ENCODE data around the gene SERPINA5. TPM values are rescaled to one million over a fixed set of nuclear protein-coding genes. Genes with fewer than 3 reads are reported as not detected.

Gene SERPINA5
- total and polyA plus RNA-seq, 2 donors (not counting 1 experiment from before 2014, with no cell fraction given): not detected

DNA sequence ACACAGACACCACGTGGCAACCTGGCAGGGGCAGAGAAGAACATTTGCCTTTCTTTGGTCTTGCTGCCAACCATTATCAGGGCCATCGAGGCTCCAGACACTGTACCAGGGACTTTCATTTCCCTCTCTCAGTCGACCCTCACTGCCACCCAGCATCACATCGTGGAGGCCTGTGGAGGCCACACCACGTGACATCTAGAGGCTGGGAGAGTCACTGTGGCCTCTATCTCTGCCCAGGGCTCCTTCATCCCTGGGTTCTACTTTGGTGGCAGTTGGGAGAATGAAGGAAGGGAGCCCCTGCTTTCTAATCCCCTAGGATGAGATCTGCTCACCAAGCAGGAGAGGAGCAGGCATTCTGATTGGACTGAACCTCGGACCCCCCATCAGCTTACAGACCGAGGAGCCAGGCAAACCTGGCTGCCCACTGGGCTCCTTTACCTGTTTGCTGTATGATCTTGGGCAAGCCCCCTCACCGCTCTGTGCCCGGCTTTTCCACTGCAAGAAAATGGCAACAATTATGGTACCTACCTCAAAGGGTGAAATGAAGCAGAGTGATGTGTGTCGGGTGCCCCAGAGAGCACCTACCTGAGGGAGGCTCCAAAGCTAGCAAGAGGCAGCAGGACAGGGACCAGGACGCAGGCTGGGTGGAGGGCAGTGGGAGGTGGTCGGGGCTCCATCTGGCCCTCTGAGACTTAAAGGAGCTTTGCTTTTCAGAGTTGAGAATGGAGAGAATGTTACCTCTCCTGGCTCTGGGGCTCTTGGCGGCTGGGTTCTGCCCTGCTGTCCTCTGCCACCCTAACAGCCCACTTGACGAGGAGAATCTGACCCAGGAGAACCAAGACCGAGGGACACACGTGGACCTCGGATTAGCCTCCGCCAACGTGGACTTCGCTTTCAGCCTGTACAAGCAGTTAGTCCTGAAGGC, 32.8 kb downstream of the SERPINA5 start:
- Histone ChIP-seq H3K4me3 (ENCODE audit: control extremely low read depth in 1 of 5, extremely low read depth in 1 of 5, insufficient read depth in 1 of 5, low read depth in 2 of 5, low read length in 4 of 5) (no peak overlapping the region), H3K27me3 (replicated peaks in 1 of 4; ENCODE audit: control extremely low read depth in 1 of 4, control insufficient read depth in 3 of 4, insufficient read depth in 4 of 4, low read length in 3 of 4) (no peaks in the 10 kb centered on the region), H3K27ac (ENCODE audit: low read length in 2 of 2) (no peak overlapping the region), H3K4me2 (replicated peaks; ENCODE audit: low read depth, low read length, poor library complexity, severe bottlenecking) (no peak overlapping the region), H3K36me3 (replicated peaks in 1 of 2; ENCODE audit: control extremely low read depth in 1 of 2, control insufficient read depth in 1 of 2, extremely low read depth in 1 of 2, insufficient read depth in 2 of 2, low read length in 1 of 2) (no peaks in the 10 kb centered on the region), H3K9ac (ENCODE audit: low read length) (no peak overlapping the region), H4K20me1 (ENCODE audit: control insufficient read depth, insufficient read depth, low read length, poor library complexity, severe bottlenecking) (no peaks in the 10 kb centered on the region), H2AFZ (ENCODE audit: insufficient read depth, low read depth, low read length, poor library complexity, severe bottlenecking) (no peak overlapping the region), H3K79me2 (ENCODE audit: control insufficient read depth, insufficient read depth, low read length) (no peaks in the 10 kb centered on the region), H3K9me3 (ENCODE audit: control extremely low read depth in 1 of 3, control insufficient read depth in 2 of 3, insufficient read depth in 1 of 3, low read length in 2 of 3) (peaks cover 0 to 27% (median 15%) of the 10 kb centered on the region in 3 donors), H3K4me1 (ENCODE audit: control insufficient read depth in 2 of 2, insufficient read depth in 2 of 2, low read length in 2 of 2) (no peaks in the 10 kb centered on the region)
- Mint-ChIP-seq H3K4me3 (no peak overlapping the region), H3K27me3 (no peaks in the 10 kb centered on the region), H3K27ac (no peak overlapping the region), H3K9me3 (ENCODE audit: insufficient read depth) (peaks cover 6% of the 10 kb centered on the region), H3K4me1 (no peaks in the 10 kb centered on the region)
- intact Hi-C loops (cut with micrococcal nuclease): no loop called here
- ATAC-seq (ENCODE audit: low read depth) (no peak), DNase-seq (no peak)
- 86% methylated on average over 15 of the region's 20 CpGs for WGBS (ENCODE audit: insufficient coverage)
- ChIA-PET POLR2A (no interaction called here), CTCF (no interaction called here)
- no peak for TF ChIP-seq EZH2 (IDR thresholded peaks at IDR 0.05; ENCODE audit: borderline replicate concordance, insufficient read depth, low read depth, low read length, poor library complexity, severe bottlenecking)
- TF ChIP-seq, protein P1, sequence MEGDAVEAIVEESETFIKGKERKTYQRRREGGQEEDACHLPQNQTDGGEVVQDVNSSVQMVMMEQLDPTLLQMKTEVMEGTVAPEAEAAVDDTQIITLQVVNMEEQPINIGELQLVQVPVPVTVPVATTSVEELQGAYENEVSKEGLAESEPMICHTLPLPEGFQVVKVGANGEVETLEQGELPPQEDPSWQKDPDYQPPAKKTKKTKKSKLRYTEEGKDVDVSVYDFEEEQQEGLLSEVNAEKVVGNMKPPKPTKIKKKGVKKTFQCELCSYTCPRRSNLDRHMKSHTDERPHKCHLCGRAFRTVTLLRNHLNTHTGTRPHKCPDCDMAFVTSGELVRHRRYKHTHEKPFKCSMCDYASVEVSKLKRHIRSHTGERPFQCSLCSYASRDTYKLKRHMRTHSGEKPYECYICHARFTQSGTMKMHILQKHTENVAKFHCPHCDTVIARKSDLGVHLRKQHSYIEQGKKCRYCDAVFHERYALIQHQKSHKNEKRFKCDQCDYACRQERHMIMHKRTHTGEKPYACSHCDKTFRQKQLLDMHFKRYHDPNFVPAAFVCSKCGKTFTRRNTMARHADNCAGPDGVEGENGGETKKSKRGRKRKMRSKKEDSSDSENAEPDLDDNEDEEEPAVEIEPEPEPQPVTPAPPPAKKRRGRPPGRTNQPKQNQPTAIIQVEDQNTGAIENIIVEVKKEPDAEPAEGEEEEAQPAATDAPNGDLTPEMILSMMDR (IDR thresholded peaks at IDR 0.05): no peak

DNA sequence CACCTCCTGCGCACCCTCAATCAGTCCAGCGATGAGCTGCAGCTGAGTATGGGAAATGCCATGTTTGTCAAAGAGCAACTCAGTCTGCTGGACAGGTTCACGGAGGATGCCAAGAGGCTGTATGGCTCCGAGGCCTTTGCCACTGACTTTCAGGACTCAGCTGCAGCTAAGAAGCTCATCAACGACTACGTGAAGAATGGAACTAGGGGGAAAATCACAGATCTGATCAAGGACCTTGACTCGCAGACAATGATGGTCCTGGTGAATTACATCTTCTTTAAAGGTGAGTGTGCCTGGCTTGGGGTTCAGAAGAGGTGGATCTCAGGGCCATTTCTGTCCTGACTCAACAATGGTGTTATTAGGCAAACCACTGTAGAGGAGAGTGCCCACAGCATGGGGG, 33.6 kb downstream of the SERPINA5 start:
- Histone ChIP-seq H3K79me2 (ENCODE audit: control insufficient read depth, insufficient read depth, low read length) (no peaks in the 10 kb centered on the region), H2AFZ (ENCODE audit: insufficient read depth, low read depth, low read length, poor library complexity, severe bottlenecking) (no peak overlapping the region), H3K9me3 (ENCODE audit: control extremely low read depth in 1 of 3, control insufficient read depth in 2 of 3, insufficient read depth in 1 of 3, low read length in 2 of 3) (peaks cover 0 to 29% (median 17%) of the 10 kb centered on the region in 3 donors), H3K9ac (ENCODE audit: low read length) (no peak overlapping the region), H3K4me1 (ENCODE audit: control insufficient read depth in 2 of 2, insufficient read depth in 2 of 2, low read length in 2 of 2) (no peaks in the 10 kb centered on the region), H3K36me3 (replicated peaks in 1 of 2; ENCODE audit: control extremely low read depth in 1 of 2, control insufficient read depth in 1 of 2, extremely low read depth in 1 of 2, insufficient read depth in 2 of 2, low read length in 1 of 2) (no peaks in the 10 kb centered on the region), H3K4me2 (replicated peaks; ENCODE audit: low read depth, low read length, poor library complexity, severe bottlenecking) (no peak overlapping the region), H3K27ac (ENCODE audit: low read length in 2 of 2) (no peak overlapping the region), H3K27me3 (replicated peaks in 1 of 4; ENCODE audit: control extremely low read depth in 1 of 4, control insufficient read depth in 3 of 4, insufficient read depth in 4 of 4, low read length in 3 of 4) (no peaks in the 10 kb centered on the region), H3K4me3 (ENCODE audit: control extremely low read depth in 1 of 5, extremely low read depth in 1 of 5, insufficient read depth in 1 of 5, low read depth in 2 of 5, low read length in 4 of 5) (no peak overlapping the region), H4K20me1 (ENCODE audit: control insufficient read depth, insufficient read depth, low read length, poor library complexity, severe bottlenecking) (no peaks in the 10 kb centered on the region)
- Mint-ChIP-seq H3K9me3 (ENCODE audit: insufficient read depth) (peaks cover 5% of the 10 kb centered on the region), H3K27ac (no peak overlapping the region), H3K4me3 (no peak overlapping the region), H3K4me1 (no peaks in the 10 kb centered on the region), H3K27me3 (no peaks in the 10 kb centered on the region)
- TF ChIP-seq, protein P1 (IDR thresholded peaks at IDR 0.05): no peak
- TF ChIP-seq EZH2 (IDR thresholded peaks at IDR 0.05; ENCODE audit: borderline replicate concordance, insufficient read depth, low read depth, low read length, poor library complexity, severe bottlenecking): no peak
- ChIA-PET CTCF (no interaction called here), POLR2A (no interaction called here)
- intact Hi-C loops (cut with micrococcal nuclease): no loop called here
- ATAC-seq (ENCODE audit: low read depth): no peak
- WGBS (ENCODE audit: insufficient coverage): 93% methylated on average over 7 of the region's 7 CpGs
- DNase-seq: no peak
